A549 (cell line): ENCODE results near the gene FFAR1.

ENCODE experiments used
- CTCF ChIP-seq: fragments of >200 bp; sonication (Bioruptor Twin); formaldehyde crosslinking; IDR thresholded peaks from 3 replicates; pipeline ENCODE4 v1.5.1; 2016
- EP300 ChIP-seq, 2 experiments: fragments of >200 bp; sonication (Bioruptor Twin); formaldehyde crosslinking; IDR thresholded peaks; 2 replicates in 1 of 2; 3 replicates in 1 of 2; pipeline ENCODE4 v1.6.1; 2016 to 2017
- KDM1A ChIP-seq: fragments of 200-600 bp; sonication (generic); IDR thresholded peaks from 2 replicates; pipeline ENCODE4 v1.6.1; 2016; ENCODE audit warnings: low read depth, mild to moderate bottlenecking
- POLR2A ChIP-seq: IDR thresholded peaks from 2 replicates; pipeline ENCODE4 v1.6.1; 2012; ENCODE audit warnings: mild to moderate bottlenecking, low read length
- REST ChIP-seq: fragments of 200-600 bp; sonication (generic); IDR thresholded peaks from 2 replicates; pipeline ENCODE4 v1.6.1; 2016; ENCODE audit warnings: antibody characterized with exemption, mild to moderate bottlenecking, moderate library complexity
- SMC3 ChIP-seq: fragments of >200 bp; sonication (Bioruptor Twin); formaldehyde crosslinking; IDR thresholded peaks from 3 replicates; pipeline ENCODE4 v1.6.1; 2018; ENCODE audit warnings: inconsistent platforms
- USF2 ChIP-seq: fragments of 450-650 bp; IDR thresholded peaks from 2 replicates; pipeline ENCODE4 v1.6.1; 2014; ENCODE audit warnings: antibody characterized with exemption

GRCh38 chr19:35303357-35303915 lies 44.3 kb upstream of the FFAR1 start:
- TF ChIP-seq USF2: no peak
- no peak for TF ChIP-seq POLR2A
- no peak for TF ChIP-seq CTCF
- no peak for TF ChIP-seq EP300 (IDR thresholded peaks at IDR 0.05)
- TF ChIP-seq SMC3: no peak
- TF ChIP-seq KDM1A: no peak
- no peak for TF ChIP-seq REST
